HEK293 (cell line): Measurements from ENCODE around the gene CELF4.

Experiments
- BCL11A ChIP-seq: fragments of 450-650 bp; formaldehyde crosslinking; IDR thresholded peaks from 2 replicates; pipeline ENCODE4 v1.5.1; 2016; ENCODE audit warnings: low read depth, missing biosample characterization, missing genetic modification characterization
- PATZ1 ChIP-seq: fragments of 450-650 bp; formaldehyde crosslinking; IDR thresholded peaks from 2 replicates; pipeline ENCODE4 v1.5.1; 2016; ENCODE audit warnings: missing biosample characterization, missing genetic modification characterization
- SP7 ChIP-seq: fragments of 450-650 bp; formaldehyde crosslinking; IDR thresholded peaks from 2 replicates; pipeline ENCODE4 v1.5.1; 2016; ENCODE audit warnings: missing biosample characterization, missing genetic modification characterization
- YY2 ChIP-seq: fragments of 450-650 bp; formaldehyde crosslinking; IDR thresholded peaks from 2 replicates; pipeline ENCODE4 v1.5.1; 2016; ENCODE audit warnings: missing biosample characterization, missing genetic modification characterization
- ZNF112 ChIP-seq: fragments of 450-650 bp; formaldehyde crosslinking; IDR thresholded peaks from 2 replicates; pipeline ENCODE4 v1.5.0; 2017; ENCODE audit warnings: missing biosample characterization, missing genetic modification characterization
- ZNF280D ChIP-seq: fragments of 450-650 bp; formaldehyde crosslinking; IDR thresholded peaks from 2 replicates; pipeline ENCODE4 v1.5.1; 2016; ENCODE audit warnings: missing biosample characterization, missing genetic modification characterization
- TF ChIP-seq, protein P1 (sequence below): fragments of 450-650 bp; formaldehyde crosslinking; IDR thresholded peaks from 2 replicates; pipeline ENCODE4 v1.5.1; 2016; ENCODE audit warnings: missing biosample characterization, missing genetic modification characterization

GRCh38 chr18:37307181-37307580, 258.4 kb downstream of the CELF4 start:
- TF ChIP-seq YY2 (tag by site-specific recombination): no peak
- no peak for TF ChIP-seq ZNF280D
- TF ChIP-seq, protein P1, sequence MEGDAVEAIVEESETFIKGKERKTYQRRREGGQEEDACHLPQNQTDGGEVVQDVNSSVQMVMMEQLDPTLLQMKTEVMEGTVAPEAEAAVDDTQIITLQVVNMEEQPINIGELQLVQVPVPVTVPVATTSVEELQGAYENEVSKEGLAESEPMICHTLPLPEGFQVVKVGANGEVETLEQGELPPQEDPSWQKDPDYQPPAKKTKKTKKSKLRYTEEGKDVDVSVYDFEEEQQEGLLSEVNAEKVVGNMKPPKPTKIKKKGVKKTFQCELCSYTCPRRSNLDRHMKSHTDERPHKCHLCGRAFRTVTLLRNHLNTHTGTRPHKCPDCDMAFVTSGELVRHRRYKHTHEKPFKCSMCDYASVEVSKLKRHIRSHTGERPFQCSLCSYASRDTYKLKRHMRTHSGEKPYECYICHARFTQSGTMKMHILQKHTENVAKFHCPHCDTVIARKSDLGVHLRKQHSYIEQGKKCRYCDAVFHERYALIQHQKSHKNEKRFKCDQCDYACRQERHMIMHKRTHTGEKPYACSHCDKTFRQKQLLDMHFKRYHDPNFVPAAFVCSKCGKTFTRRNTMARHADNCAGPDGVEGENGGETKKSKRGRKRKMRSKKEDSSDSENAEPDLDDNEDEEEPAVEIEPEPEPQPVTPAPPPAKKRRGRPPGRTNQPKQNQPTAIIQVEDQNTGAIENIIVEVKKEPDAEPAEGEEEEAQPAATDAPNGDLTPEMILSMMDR: no peak
- TF ChIP-seq SP7: no peak
- TF ChIP-seq BCL11A (tag by site-specific recombination): no peak
- TF ChIP-seq ZNF112 (tag by site-specific recombination): no peak
- no peak for TF ChIP-seq PATZ1 (tag by site-specific recombination)
